HG03354 (cell line): ENCODE results near the gene NUP43.
A peak's percentile ranks its signal among the peaks of the same experiment; 100 is the strongest.
"Not testable (repeated sequence)": the region's sequence is repeated elsewhere in the genome, so short reads cannot be mapped to it uniquely, and the experiment has no call there.

Experiments
- ATAC-seq: cut with Tn5 transposase; IDR thresholded peaks from one replicate; pipeline ENCODE4 v1.9.1; 2021; ENCODE audit warnings: mild to moderate bottlenecking; ENCODE audit not compliant: unreplicated experiment, poor library complexity, severe bottlenecking

The NUP43 gene

GRCh38 chr6:149699150-149699549, 47.2 kb downstream of the NUP43 start:
- no peak for ATAC-seq

DNA sequence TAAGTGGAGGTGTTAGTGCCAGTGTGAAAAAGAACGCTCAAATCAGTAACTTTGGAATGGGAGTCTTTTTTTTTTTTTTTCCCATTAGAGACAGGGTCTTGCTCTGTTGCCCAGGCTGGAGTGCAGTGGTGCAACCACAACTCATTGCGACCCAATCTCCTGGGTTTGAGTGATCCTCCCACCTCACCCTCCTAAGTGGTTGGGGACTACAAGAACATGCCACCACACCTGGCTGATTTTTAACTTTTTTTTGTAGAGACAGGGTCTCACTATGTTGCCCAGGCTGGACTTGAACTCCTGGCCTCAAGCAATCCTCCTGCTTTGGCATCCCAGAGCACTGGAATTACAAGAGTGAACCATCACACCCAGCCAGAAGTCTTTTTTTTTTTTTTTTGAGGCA, 48.2 kb downstream of the NUP43 start:
- no peak for ATAC-seq

- ATAC-seq = no peak
These were observed 49.4 kb downstream of the NUP43 start for GRCh38 chr6:149696901-149697300.

DNA sequence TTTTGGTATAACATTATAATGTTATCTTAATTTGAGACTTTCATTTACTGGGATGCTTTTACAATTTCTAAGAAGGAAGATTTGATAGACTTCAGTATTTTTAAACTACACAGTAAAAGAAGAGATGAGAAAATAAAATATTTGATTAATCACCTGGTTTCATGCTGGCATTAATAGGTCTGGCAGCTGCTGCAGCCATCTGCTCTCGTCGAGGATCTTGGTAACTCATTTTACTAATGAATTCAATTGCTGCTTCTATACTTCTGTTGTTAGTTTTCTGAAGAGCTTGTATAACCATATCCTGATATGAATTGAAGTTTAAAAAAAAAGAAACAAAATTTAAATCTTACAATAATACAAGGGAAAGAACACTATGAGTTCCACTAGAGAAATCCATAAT, 51.4 kb downstream of the NUP43 start:
- no peak for ATAC-seq

- ATAC-seq = no peak
These were observed 55.1 kb downstream of the NUP43 start for GRCh38 chr6:149691201-149691600.

- no peak for ATAC-seq
These were observed 60.1 kb downstream of the NUP43 start for GRCh38 chr6:149686230-149686629.

- no peak for ATAC-seq
These were observed 63.0 kb downstream of the NUP43 start for GRCh38 chr6:149683256-149683859.

DNA sequence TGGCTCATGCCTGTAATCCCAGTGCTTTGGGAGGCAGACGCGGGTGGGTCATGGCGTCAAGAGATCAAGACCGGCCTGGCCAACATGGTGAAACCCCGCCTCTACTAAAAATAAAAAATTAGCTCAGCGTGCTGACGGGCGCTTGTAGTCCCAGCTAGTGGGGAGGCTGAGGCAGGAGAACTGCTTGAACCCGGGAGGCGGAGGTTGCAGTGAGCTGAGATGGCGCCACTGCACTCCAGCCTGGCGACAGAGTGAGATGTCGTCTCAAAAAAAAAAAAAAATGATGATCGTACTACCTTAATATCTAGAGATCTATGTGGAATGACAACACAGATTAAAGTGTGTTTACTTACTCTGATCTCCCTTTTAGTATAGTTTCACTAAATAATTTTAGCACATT, 64.5 kb downstream of the NUP43 start:
- ATAC-seq = not testable (repeated sequence)

GRCh38 chr6:149681209-149681608, 65.1 kb downstream of the NUP43 start:
- ATAC-seq = no peak

GRCh38 chr6:149680503-149680902, 65.8 kb downstream of the NUP43 start:
- peak; percentile 57 for ATAC-seq
